Measurements from ENCODE around the gene TBX1.
A peak's percentile ranks its signal among the peaks of the same experiment; 100 is the strongest.

TBX1 gene

GRCh38 chr22:19753090-19753842 is 7.3 kb upstream of the TBX1 start:
- no peak for DNase-seq
- Histone ChIP-seq H3K4me3 (ENCODE audit: low read depth, low read length) (no peak overlapping the region), H3K36me3 (replicated peaks) (no peaks in the 10 kb centered on the region), H3K27ac (no peak overlapping the region), H3K27me3 (replicated peaks) (peaks cover 59% of the 10 kb centered on the region)
- peak; percentile 40 for TF ChIP-seq CTCF (IDR thresholded peaks at IDR 0.05; ENCODE audit: low read depth, low read length, missing control alignments)
- in situ Hi-C loops (cut with HindIII; ENCODE audit: low pct_ligation_motif_present, low sequenced_read_pairs), result no loop called here

- H3K36me3 ChIP-seq (replicated peaks), result no peaks in the 10 kb centered on the region
- no peak for DNase-seq
- TF ChIP-seq CTCF (IDR thresholded peaks at IDR 0.05; ENCODE audit: low read depth, low read length, missing control alignments), result no peak
- in situ Hi-C loops (cut with HindIII; ENCODE audit: low pct_ligation_motif_present, low sequenced_read_pairs), result no loop called here
- no peak overlapping the region for H3K27ac ChIP-seq
- H3K4me3 ChIP-seq (ENCODE audit: low read depth, low read length), result no peak overlapping the region
- H3K27me3 ChIP-seq (replicated peaks), result peaks cover 68% of the 10 kb centered on the region
Measured at GRCh38 chr22:19753996-19754700, 6.4 kb upstream of the TBX1 start.

GRCh38 chr22:19754701-19755144 is 5.9 kb upstream of the TBX1 start:
- Histone ChIP-seq H3K36me3 (replicated peaks) (no peaks in the 10 kb centered on the region), H3K4me3 (ENCODE audit: low read depth, low read length) (no peak overlapping the region), H3K27ac (no peak overlapping the region), H3K27me3 (replicated peaks) (peaks cover 73% of the 10 kb centered on the region)
- TF ChIP-seq CTCF (IDR thresholded peaks at IDR 0.05; ENCODE audit: low read depth, low read length, missing control alignments), result no peak
- in situ Hi-C loops (cut with HindIII; ENCODE audit: low pct_ligation_motif_present, low sequenced_read_pairs), result no loop called here
- no peak for DNase-seq

- Histone ChIP-seq H3K36me3 (replicated peaks) (no peaks in the 10 kb centered on the region), H3K4me3 (ENCODE audit: low read depth, low read length) (no peak overlapping the region), H3K27ac (no peak overlapping the region), H3K27me3 (replicated peaks) (peaks cover 75% of the 10 kb centered on the region)
- no peak for TF ChIP-seq CTCF (IDR thresholded peaks at IDR 0.05; ENCODE audit: low read depth, low read length, missing control alignments)
- in situ Hi-C loops (cut with HindIII; ENCODE audit: low pct_ligation_motif_present, low sequenced_read_pairs), result no loop called here
- DNase-seq, result no peak
Measured at GRCh38 chr22:19755145-19755710, 5.3 kb upstream of the TBX1 start.

GRCh38 chr22:19755722-19756287 is 4.8 kb upstream of the TBX1 start:
- in situ Hi-C loops (cut with HindIII; ENCODE audit: low pct_ligation_motif_present, low sequenced_read_pairs), result no loop called here
- TF ChIP-seq CTCF (IDR thresholded peaks at IDR 0.05; ENCODE audit: low read depth, low read length, missing control alignments), result peak; percentile 8
- Histone ChIP-seq H3K27ac (no peak overlapping the region), H3K27me3 (replicated peaks) (peaks cover 76% of the 10 kb centered on the region), H3K36me3 (replicated peaks) (no peaks in the 10 kb centered on the region), H3K4me3 (ENCODE audit: low read depth, low read length) (no peak overlapping the region)
- DNase-seq, result no peak

Measured in brain microvascular endothelial cell (primary cell).